Loucy (cell line): ENCODE results near the gene RCAN2.

ENCODE experiments used
- H2AFZ ChIP-seq: fragments of 200-600 bp; sonication (generic); 2 replicates; pipeline ENCODE4 v1.6.0; 2016; ENCODE audit warnings: antibody characterized with exemption, mild to moderate bottlenecking, low read length, moderate library complexity
- H3F3A ChIP-seq: fragments of 200-600 bp; 2 replicates; pipeline ENCODE4 v1.6.0; 2016; ENCODE audit warnings: antibody characterized with exemption, low read depth, mild to moderate bottlenecking
- H3K27me3 ChIP-seq: fragments of 200-600 bp; sonication (generic); 2 replicates; pipeline ENCODE4 v1.6.1; 2014; ENCODE audit warnings: low read length, mild to moderate bottlenecking; ENCODE audit not compliant: insufficient read depth, poor library complexity, severe bottlenecking
- H3K36me3 ChIP-seq: fragments of 200-600 bp; sonication (generic); 2 replicates; pipeline ENCODE4 v1.6.1; 2016; ENCODE audit warnings: low read length; ENCODE audit not compliant: insufficient read depth
- H3K4me1 ChIP-seq: fragments of 200-600 bp; sonication (generic); 2 replicates; pipeline ENCODE4 v1.5.1; 2014; ENCODE audit warnings: low read length, mild to moderate bottlenecking; ENCODE audit not compliant: insufficient read depth, poor library complexity, severe bottlenecking
- H3K4me2 ChIP-seq: fragments of 200-600 bp; sonication (generic); 2 replicates; pipeline ENCODE4 v1.6.0; 2014; ENCODE audit warnings: antibody characterized with exemption, low read length, low read depth, mild to moderate bottlenecking; ENCODE audit not compliant: poor library complexity, severe bottlenecking
- H3K4me3 ChIP-seq: fragments of 200-600 bp; sonication (generic); 2 replicates; pipeline ENCODE4 v1.5.1; 2014; ENCODE audit warnings: low read length, mild to moderate bottlenecking, mixed read lengths; ENCODE audit not compliant: poor library complexity, severe bottlenecking
- H3K79me2 ChIP-seq: fragments of 200-600 bp; sonication (generic); 2 replicates; pipeline ENCODE4 v1.6.1; 2014; ENCODE audit warnings: low read length; ENCODE audit not compliant: insufficient read depth
- H3K9ac ChIP-seq: fragments of 200-600 bp; sonication (generic); 2 replicates; pipeline ENCODE4 v1.6.0; 2014; ENCODE audit warnings: mild to moderate bottlenecking, low read depth, low read length, moderate library complexity; ENCODE audit not compliant: poor library complexity, severe bottlenecking
- H3K9me2 ChIP-seq: fragments of 200-600 bp; sonication (generic); replicated peaks from 2 replicates; pipeline ENCODE4 v1.6.1; 2016; ENCODE audit warnings: low read depth, low read length, mixed read lengths
- H3K9me3 ChIP-seq: fragments of 200-600 bp; sonication (generic); 2 replicates; pipeline ENCODE4 v1.6.1; 2014; ENCODE audit warnings: mild to moderate bottlenecking, antibody characterized with exemption, low read length, low read depth; ENCODE audit not compliant: insufficient read depth
- H4K20me1 ChIP-seq: fragments of 200-600 bp; sonication (generic); 2 replicates; pipeline ENCODE4 v1.6.0; 2014; ENCODE audit warnings: antibody characterized with exemption, low read length, mild to moderate bottlenecking; ENCODE audit not compliant: insufficient read depth, poor library complexity, severe bottlenecking
- CTCF ChIP-seq: fragments of 200-600 bp; sonication (generic); conservative IDR thresholded peaks from 2 replicates; pipeline ENCODE4 v1.5.1; 2014; ENCODE audit warnings: mild to moderate bottlenecking, antibody characterized with exemption, low read length
- EZH2phosphoT487 ChIP-seq: fragments of 200-600 bp; IDR thresholded peaks from 2 replicates; pipeline ENCODE4 v1.6.1; 2018; ENCODE audit warnings: antibody characterized with exemption, mild to moderate bottlenecking, moderate library complexity, borderline replicate concordance

Gene RCAN2

GRCh38 chr6:46444772-46445454 lies 46.3 kb downstream of the RCAN2 start:
- Histone ChIP-seq H3K9me3 (no peaks in the 10 kb centered on the region), H3K79me2 (no peaks in the 10 kb centered on the region), H3K4me3 (no peak overlapping the region), H2AFZ (no peak overlapping the region), H3F3A (no peaks in the 10 kb centered on the region), H3K27me3 (no peaks in the 10 kb centered on the region), H3K4me1 (no peaks in the 10 kb centered on the region), H3K9ac (no peak overlapping the region), H4K20me1 (no peaks in the 10 kb centered on the region), H3K9me2 (no peaks in the 10 kb centered on the region), H3K4me2 (no peak overlapping the region), H3K36me3 (no peaks in the 10 kb centered on the region)
- TF ChIP-seq CTCF (no peak), EZH2phosphoT487 (no peak)

GRCh38 chr6:46443623-46444022 lies 47.6 kb downstream of the RCAN2 start:
- H3K9me3 ChIP-seq, result no peaks in the 10 kb centered on the region
- no peak overlapping the region for H2AFZ ChIP-seq
- no peaks in the 10 kb centered on the region for H3K9me2 ChIP-seq
- TF ChIP-seq CTCF (no peak), EZH2phosphoT487 (no peak)
- no peaks in the 10 kb centered on the region for H3F3A ChIP-seq
- no peaks in the 10 kb centered on the region for H4K20me1 ChIP-seq
- no peak overlapping the region for H3K4me3 ChIP-seq
- no peaks in the 10 kb centered on the region for H3K27me3 ChIP-seq
- H3K4me2 ChIP-seq, result no peak overlapping the region
- H3K79me2 ChIP-seq, result no peaks in the 10 kb centered on the region
- no peaks in the 10 kb centered on the region for H3K4me1 ChIP-seq
- no peak overlapping the region for H3K9ac ChIP-seq
- H3K36me3 ChIP-seq, result no peaks in the 10 kb centered on the region

- H4K20me1 ChIP-seq, result no peaks in the 10 kb centered on the region
- H3K36me3 ChIP-seq, result no peaks in the 10 kb centered on the region
- H3K4me1 ChIP-seq, result no peaks in the 10 kb centered on the region
- H3K27me3 ChIP-seq, result no peaks in the 10 kb centered on the region
- no peaks in the 10 kb centered on the region for H3K9me2 ChIP-seq
- no peak overlapping the region for H3K4me3 ChIP-seq
- H3K79me2 ChIP-seq, result no peaks in the 10 kb centered on the region
- H3K9me3 ChIP-seq, result no peaks in the 10 kb centered on the region
- H3K4me2 ChIP-seq, result no peak overlapping the region
- H2AFZ ChIP-seq, result no peak overlapping the region
- TF ChIP-seq EZH2phosphoT487 (no peak), CTCF (no peak)
- H3K9ac ChIP-seq, result no peak overlapping the region
- H3F3A ChIP-seq, result no peaks in the 10 kb centered on the region
Observed at GRCh38 chr6:46440641-46441040, 50.6 kb downstream of the RCAN2 start.
